K562 (cell line): Measurements from ENCODE around the gene ANO4. TPM values are rescaled to one million over a fixed set of nuclear protein-coding genes. Genes with fewer than 3 reads are reported as not detected.

Experiments used
- ATAC-seq: fragments of 200-7000 bp; cut with Tn5 transposase; 3 replicates; pipeline ENCODE4 v1.9.1; 2020; ENCODE audit warnings: moderate library complexity
- BruUV-seq: library from RNA; stranded (reverse); fragments of 400-500 nt; replicated peaks from 2 replicates; lab custom pipeline; 2021; lab: Mats Ljungman, UMichigan
- CTCF ChIA-PET: fragments of 300-600 bp; formaldehyde crosslinking; extraction: SDS; loops from one replicate; lab custom pipeline; 2021; ENCODE audit warnings: low intra/inter-chr PET ratio; lab: Yijun Ruan, JAX
- POLR2A ChIA-PET: fragments of 300-600, 350-650 bp; sonication (Branson Sonifier 250); formaldehyde crosslinking; extraction: SDS; loops from one replicate; lab custom pipeline; 2021; ENCODE audit warnings: antibody characterized with exemption, inconsistent platforms; lab: Yijun Ruan, JAX
- DNase-seq, 4 experiments: peaks; one replicate each; pipeline versions ENCODE4 v3.0.0 to v3.0.0-alpha.2; 2011 to 2018; ENCODE audit warnings: low spot score in 3 of 4, mixed read lengths in 3 of 4; ENCODE audit errors: extremely low read depth in 1 of 4
- FAIRE-seq: peaks from 2 replicates; lab custom pipeline; 2011; peaks lifted over from hg19 to GRCh38; lab: Jason Lieb, UNC
- H2AFZ ChIP-seq: 2 replicates; pipeline ENCODE4 v1.6.0; 2011; ENCODE audit warnings: low read depth, low read length, control low read depth, inconsistent platforms
- H3K27ac ChIP-seq: fragments of 200-600 bp; 3 replicates; pipeline ENCODE4 v1.8.0; 2011; ENCODE audit warnings: low read depth, mild to moderate bottlenecking, control low read depth, inconsistent platforms, low read length, moderate library complexity, mixed read lengths; ENCODE audit errors: extremely low read depth
- H3K27me3 ChIP-seq, 2 experiments: fragments of 300-600 bp in 1 of 2; 2 replicates in 1 of 2; 3 replicates in 1 of 2; pipeline versions ENCODE4 v1.6.0 to v1.8.0; 2011; ENCODE audit warnings: inconsistent platforms in 2 of 2, low read length in 2 of 2, mild to moderate bottlenecking in 1 of 2, mixed read lengths in 1 of 2, moderate library complexity in 1 of 2; ENCODE audit not compliant: control insufficient read depth in 2 of 2, insufficient read depth in 2 of 2
- H3K36me3 ChIP-seq: fragments of 300-600 bp; 3 replicates; pipeline ENCODE4 v1.8.0; 2011; ENCODE audit warnings: mild to moderate bottlenecking, low read length, inconsistent platforms; ENCODE audit not compliant: control insufficient read depth, insufficient read depth
- H3K4me1 ChIP-seq, 2 experiments: fragments of 200-600 bp in 1 of 2; replicated peaks in 1 of 2; 2 replicates in 1 of 2; 3 replicates in 1 of 2; pipeline versions ENCODE4 v1.5.1 to v1.8.0; 2011; ENCODE audit warnings: inconsistent platforms in 2 of 2, low read length in 2 of 2, mild to moderate bottlenecking in 1 of 2, mixed read lengths in 1 of 2, moderate library complexity in 1 of 2; ENCODE audit not compliant: control insufficient read depth in 2 of 2, insufficient read depth in 2 of 2
- H3K4me2 ChIP-seq: 2 replicates; pipeline ENCODE4 v1.6.1; 2011; ENCODE audit warnings: low read length, control low read depth, inconsistent platforms, mixed read lengths; ENCODE audit not compliant: insufficient read depth
- H3K4me3 ChIP-seq: fragments of 200-600 bp; sonication (generic), shearing (Covaris generic); 2 replicates; pipeline ENCODE4 v1.5.1; 2016; ENCODE audit warnings: control low read depth, inconsistent platforms
- H3K79me2 ChIP-seq: fragments of 200-600 bp; 3 replicates; pipeline ENCODE4 v1.8.0; 2011; ENCODE audit warnings: low read length, inconsistent platforms; ENCODE audit not compliant: control insufficient read depth, insufficient read depth
- H3K9ac ChIP-seq, 2 experiments: 2 replicates each; pipeline versions ENCODE4 v1.6.0 to v1.6.1; 2011; ENCODE audit warnings: low read depth in 2 of 2, low read length in 2 of 2, control low read depth in 1 of 2, inconsistent platforms in 1 of 2, mild to moderate bottlenecking in 1 of 2, mixed read lengths in 1 of 2; ENCODE audit not compliant: insufficient read depth in 1 of 2
- H3K9me1 ChIP-seq: one replicate; pipeline ENCODE4 v1.6.0; 2011; ENCODE audit warnings: inconsistent platforms, mild to moderate bottlenecking, low read length, moderate library complexity; ENCODE audit not compliant: control insufficient read depth, insufficient read depth
- H3K9me3 ChIP-seq: replicated peaks from 2 replicates; pipeline ENCODE4 v1.5.1; 2011; ENCODE audit warnings: low read depth, low read length, inconsistent platforms; ENCODE audit not compliant: control insufficient read depth, insufficient read depth
- H4K20me1 ChIP-seq: replicated peaks from 2 replicates; pipeline ENCODE4 v1.6.1; 2011; ENCODE audit warnings: low read length, inconsistent platforms, mixed read lengths; ENCODE audit not compliant: control insufficient read depth, insufficient read depth
- ATF7 ChIP-seq: fragments of 450-650 bp; IDR thresholded peaks from 2 replicates; pipeline ENCODE4 v1.7.1; 2014; ENCODE audit warnings: mild to moderate bottlenecking, moderate library complexity
- BCLAF1 ChIP-seq, 2 experiments: fragments of 450-650 bp in 1 of 2; IDR thresholded peaks; 2 replicates each; pipeline ENCODE4 v1.6.1; 2011 to 2017; ENCODE audit warnings: low read depth in 2 of 2, antibody characterized with exemption in 1 of 2, borderline replicate concordance in 1 of 2, low read length in 1 of 2, mild to moderate bottlenecking in 1 of 2, mixed read lengths in 1 of 2; ENCODE audit not compliant: control insufficient read depth in 1 of 2
- BDP1 ChIP-seq: IDR thresholded peaks from 3 replicates; pipeline ENCODE4 v1.6.1; 2011; ENCODE audit not compliant: insufficient read length, insufficient read depth
- CTCFL ChIP-seq: IDR thresholded peaks from 2 replicates; pipeline ENCODE4 v1.6.1; 2011; ENCODE audit warnings: borderline replicate concordance, low read depth, mild to moderate bottlenecking, moderate library complexity, low read length; ENCODE audit not compliant: insufficient read depth, poor library complexity, severe bottlenecking
- KLF10 ChIP-seq: fragments of 250-450 bp; sonication (Bioruptor Pico); IDR thresholded peaks from 2 replicates; pipeline ENCODE4 v1.6.1; 2021; ENCODE audit warnings: matching md5 sums
- MTA3 ChIP-seq: fragments of 450-650 bp; formaldehyde crosslinking; IDR thresholded peaks from 2 replicates; pipeline ENCODE4 v1.6.1; 2017; ENCODE audit warnings: mild to moderate bottlenecking, borderline replicate concordance
- NFE2 ChIP-seq: IDR thresholded peaks from 2 replicates; pipeline ENCODE4 v1.6.1; 2014; ENCODE audit warnings: antibody characterized with exemption, low read depth
- PHTF2 ChIP-seq: fragments of 250-450 bp; sonication (Bioruptor Pico); IDR thresholded peaks from 2 replicates; pipeline ENCODE4 v1.5.0; 2021; ENCODE audit warnings: mild to moderate bottlenecking
- RBM34 ChIP-seq: fragments of 200-400 bp; formaldehyde crosslinking; IDR thresholded peaks from 2 replicates; pipeline ENCODE4 v1.6.1; 2018; ENCODE audit warnings: low read length, borderline replicate concordance; ENCODE audit not compliant: insufficient read depth
- SMARCA5 ChIP-seq: fragments of 450-650 bp; IDR thresholded peaks from 2 replicates; pipeline ENCODE4 v1.6.1; 2016
- TAF1 ChIP-seq: IDR thresholded peaks from 2 replicates; pipeline ENCODE4 v1.6.1; 2011; ENCODE audit warnings: mild to moderate bottlenecking, low read length, moderate library complexity; ENCODE audit not compliant: insufficient read depth, control insufficient read depth, severe bottlenecking; ENCODE audit errors: extremely low read depth
- ZNF274 ChIP-seq: IDR thresholded peaks from 2 replicates; pipeline ENCODE4 v1.6.1; 2011; ENCODE audit warnings: low read depth, mild to moderate bottlenecking, low read length, moderate library complexity, borderline replicate concordance
- ZNF609 ChIP-seq: sonication (generic); formaldehyde crosslinking; IDR thresholded peaks from 2 replicates; pipeline ENCODE4 v1.8.1; 2023; ENCODE audit warnings: missing genetic modification reagents, mild to moderate bottlenecking, borderline replicate concordance
- WGBS: fragments of 100-300 bp; shearing (Covaris generic); methylation state at CpG from one replicate; pipeline ENCODE4 v1.1.6; 2016; ENCODE audit warnings: low coverage, mixed read lengths; ENCODE audit not compliant: insufficient coverage; ENCODE audit errors: missing lambda C conversion rate; 5-methylcytosine and 5-hydroxymethylcytosine counted together
- in situ Hi-C: fragments of 300-500 bp; cut with MboI; formaldehyde crosslinking; loops from 4 replicates; pipeline ENCODE4 v1.15.0; 2018; ENCODE audit warnings: inconsistent platforms, mixed read lengths
- intact Hi-C: fragments of 100-400 bp; cut with micrococcal nuclease; formaldehyde crosslinking; loops from 2 replicates; pipeline ENCODE4 v1.14.2; 2022
- polyA plus RNA-seq, 8 experiments: library from polyadenylated mRNA; depleted of rRNA in 4 of 8; stranded (reverse) in 5 of 8; unstranded in 3 of 8; fragments of >200 nt; fragmentation: Nextera tagmentation in 2 of 8; fragmentation: Illumina TruSeq in 1 of 8; extraction: Ambion mirVana in 2 of 8; extraction: Trizol in 1 of 8; gene quantifications; 2 replicates each; pipeline versions ENCODE4 v1.2.1 to v1.2.3, GENCODE V29; 2011 to 2014; ENCODE audit warnings: inconsistent platforms in 1 of 8, missing spikeins in 1 of 8
- total RNA-seq, 7 experiments: library from RNA; depleted of rRNA in 6 of 7; stranded (reverse); fragments of >200 nt in 6 of 7; fragmentation: Illumina TruSeq in 2 of 7; extraction: Trizol in 2 of 7; gene quantifications; 2 replicates each; pipeline versions ENCODE4 v1.2.1 to v1.2.3, GENCODE V29; 2011 to 2021; ENCODE audit warnings: low replicate concordance in 1 of 7

The ANO4 gene
- total and polyA plus RNA-seq, 9 of the 15 experiments (the other 6 are each of a cell fraction or from before 2014, with no cell fraction given) = not detected

GRCh38 chr12:100843061-100843460, 48.5 kb downstream of the ANO4 start:
- ATAC-seq (no peak), DNase-seq (no peak), FAIRE-seq (no peak)
- ChIA-PET CTCF (no interaction called here), POLR2A (no interaction called here)
- Histone ChIP-seq H3K27me3 (no peaks in the 10 kb centered on the region), H2AFZ (no peak overlapping the region), H3K79me2 (no peaks in the 10 kb centered on the region), H3K4me3 (no peak overlapping the region), H3K4me1 (no peaks in the 10 kb centered on the region), H3K27ac (no peak overlapping the region), H3K9me1 (no peaks in the 10 kb centered on the region), H3K4me2 (no peak overlapping the region), H4K20me1 (no peaks in the 10 kb centered on the region), H3K36me3 (no peaks in the 10 kb centered on the region), H3K9me3 (no peaks in the 10 kb centered on the region; the same call in 1 of the 2 replicates), H3K9ac (no peak overlapping the region)
- no TSS peak for BruUV-seq
- intact Hi-C loops (no loop called here), in situ Hi-C loops (no loop called here)
- 5% methylated on average over 2 of the region's 2 CpGs for WGBS
- no peak for TF ChIP-seq KLF10 (CRISPR knock-in tag)
- TF ChIP-seq PHTF2 (CRISPR knock-in tag) = no peak
- no peak for TF ChIP-seq RBM34
- TF ChIP-seq BCLAF1 (IDR thresholded peaks at IDR 0.05; ENCODE audit: borderline replicate concordance in 1 of 2, control insufficient read depth in 1 of 2, low read depth in 2 of 2, low read length in 1 of 2) = no peak
- TF ChIP-seq BDP1 = no peak
- no peak for TF ChIP-seq TAF1
- TF ChIP-seq ZNF609 (CRISPR knock-in tag) = no peak
- no peak for TF ChIP-seq ZNF274
- no peak for TF ChIP-seq NFE2
- no peak for TF ChIP-seq CTCFL
- no peak for TF ChIP-seq SMARCA5
- TF ChIP-seq ATF7 = no peak
- TF ChIP-seq MTA3 = no peak
